Hematopoietic multipotent progenitor cell treated with erythropoietin and hydrocortisone succinate and interleukin-3 and kit ligand, for 15 days (in vitro differentiated cells): Measurements from ENCODE around the gene ACOT2.
"Not testable (repeated sequence)": the region's sequence is repeated elsewhere in the genome, so short reads cannot be mapped to it uniquely, and the experiment has no call there.

ENCODE experiments used
- DNase-seq: peaks from one replicate; pipeline ENCODE4 v3.0.0-alpha.2; 2015; ENCODE audit warnings: low spot score

Gene ACOT2

GRCh38 chr14:73569185-73569958, at the start of gene ACOT2:
TSS of gene ACOT2 (plus strand) at chr14:73569213. CDS start at chr14:73569241, 28 bp downstream.
- DNase-seq, result peak; percentile 49

GRCh38 chr14:73521229-73521628, 47.8 kb upstream of the ACOT2 start:
- no peak for DNase-seq

DNA sequence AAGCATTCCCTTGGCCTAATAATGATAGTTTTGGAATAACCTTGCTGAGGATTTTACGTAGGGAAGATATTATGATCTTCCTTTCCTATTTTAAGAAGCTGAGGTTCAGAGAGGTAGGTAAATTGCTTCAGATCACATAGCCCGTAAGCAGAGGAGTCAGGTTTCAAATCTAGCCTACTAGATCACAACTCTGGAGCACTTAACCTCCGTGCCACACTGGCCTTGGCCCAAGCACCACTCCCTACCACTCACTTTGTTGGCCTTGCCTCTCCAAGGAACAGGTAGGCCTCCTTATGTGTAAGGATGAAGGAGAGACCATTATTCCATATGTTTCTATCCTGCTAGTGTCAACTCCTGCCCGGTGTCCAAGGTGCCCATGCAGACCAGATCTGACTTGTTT, 44.5 kb upstream of the ACOT2 start:
- no peak for DNase-seq

DNA sequence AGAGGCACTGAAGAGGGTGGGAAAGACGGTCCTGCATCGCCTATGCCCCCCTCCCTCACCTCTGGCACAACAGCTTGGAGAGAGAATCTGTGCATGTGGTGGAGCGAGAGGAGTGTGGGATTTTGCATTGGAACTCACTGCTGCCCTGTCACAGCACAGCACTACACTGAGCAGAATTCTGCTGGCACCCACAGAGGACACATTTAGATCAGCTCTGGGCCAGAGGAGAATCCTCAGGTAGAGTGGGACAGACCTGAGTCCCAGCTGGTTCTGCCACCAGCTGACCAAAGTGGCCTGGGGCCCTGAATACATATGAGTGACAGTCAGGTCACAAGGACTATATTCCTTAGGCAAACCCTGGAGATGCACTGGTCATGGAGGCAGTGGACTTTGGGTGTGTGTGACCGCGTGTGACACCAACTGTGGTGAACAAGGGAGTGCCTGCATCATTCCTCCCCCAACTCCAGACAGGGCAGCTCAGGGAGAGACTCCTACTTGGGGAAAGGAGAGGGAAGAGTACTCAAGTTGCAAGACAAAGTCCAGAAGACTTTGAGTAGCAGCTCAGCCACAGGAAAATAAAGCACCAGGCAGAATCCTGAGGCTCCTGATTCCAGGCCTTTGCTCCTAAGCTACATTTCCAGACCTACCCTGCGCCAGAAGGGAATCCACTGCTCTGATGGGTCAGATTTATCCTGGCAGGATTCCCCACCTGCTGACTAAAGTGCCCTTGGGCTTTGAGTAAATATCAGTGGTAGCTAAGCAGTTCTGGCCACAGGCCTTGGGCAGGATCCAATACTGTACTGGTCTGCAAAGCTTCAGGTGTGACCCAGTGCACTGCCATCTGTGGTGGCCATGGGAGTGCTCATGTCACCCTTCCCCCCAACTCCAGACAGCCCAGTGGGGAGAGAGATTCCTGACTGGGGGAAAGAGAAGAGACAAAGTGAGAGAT, 42.7 kb upstream of the ACOT2 start:
- no peak for DNase-seq

DNA sequence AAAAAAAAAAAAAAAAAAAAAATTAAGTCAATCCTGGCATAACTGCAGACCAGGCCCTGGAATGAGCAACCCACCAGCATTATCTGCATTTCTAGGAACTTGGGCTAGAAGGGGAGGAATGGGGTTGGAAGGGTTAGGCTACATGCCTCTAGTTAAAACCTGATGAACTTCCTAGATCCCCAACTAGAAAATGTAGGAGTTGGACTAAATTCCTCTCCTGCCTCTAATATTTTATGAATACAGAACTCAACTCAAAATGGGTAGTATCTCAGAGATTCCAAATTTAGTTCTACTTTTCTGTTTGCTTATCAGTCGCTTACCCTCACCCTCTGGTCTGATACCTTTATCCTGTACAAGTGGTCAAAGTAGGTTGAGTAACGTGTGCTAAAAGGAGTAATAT, 39.7 kb upstream of the ACOT2 start:
- DNase-seq, result not testable (repeated sequence)

- not testable (repeated sequence) for DNase-seq
These were observed 37.0 kb upstream of the ACOT2 start for GRCh38 chr14:73531971-73532370.

- DNase-seq, result not testable (repeated sequence)
These were observed 31.6 kb upstream of the ACOT2 start for GRCh38 chr14:73537244-73538045.

- peak; percentile 16 for DNase-seq
These were observed 30.0 kb upstream of the ACOT2 start for GRCh38 chr14:73539017-73539416.

DNA sequence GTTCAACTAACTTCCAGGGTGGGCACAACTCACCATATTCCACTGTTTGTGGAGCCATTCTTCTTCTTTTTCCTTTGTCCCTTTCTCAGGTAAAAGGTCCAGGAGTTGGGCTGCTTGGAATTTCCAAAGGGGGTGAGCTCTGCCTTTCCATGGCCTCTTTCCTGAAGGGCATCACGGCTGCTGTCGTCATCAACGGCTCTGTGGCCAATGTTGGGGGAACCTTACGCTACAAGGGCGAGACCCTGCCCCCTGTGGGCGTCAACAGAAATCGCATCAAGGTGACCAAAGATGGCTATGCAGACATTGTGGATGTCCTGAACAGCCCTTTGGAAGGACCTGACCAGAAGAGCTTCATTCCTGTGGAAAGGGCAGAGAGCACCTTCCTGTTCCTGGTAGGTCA, 26.1 kb upstream of the ACOT2 start:
- DNase-seq, result not testable (repeated sequence)

- not testable (repeated sequence) for DNase-seq
These were observed 23.7 kb upstream of the ACOT2 start for GRCh38 chr14:73545353-73545752.

DNA sequence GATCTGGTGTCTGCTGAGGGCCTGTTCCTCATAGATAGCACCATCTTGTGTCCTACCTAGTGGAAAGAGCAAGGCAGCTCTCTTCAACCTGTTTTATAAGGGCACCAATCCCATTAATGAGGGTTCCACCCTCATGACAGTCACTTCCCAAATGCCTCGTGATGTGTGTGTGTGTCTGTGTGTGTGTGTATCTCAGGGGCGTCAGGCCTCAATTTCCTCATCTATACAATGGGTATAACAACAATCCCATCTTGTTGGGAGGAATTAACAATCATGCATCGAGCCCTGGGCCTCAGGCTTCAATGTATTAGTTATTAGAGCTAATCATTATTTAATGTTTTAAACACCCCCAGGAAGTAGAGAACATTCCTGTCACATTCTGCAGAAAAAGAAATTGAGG, 19.9 kb upstream of the ACOT2 start:
- DNase-seq, result not testable (repeated sequence)

DNA sequence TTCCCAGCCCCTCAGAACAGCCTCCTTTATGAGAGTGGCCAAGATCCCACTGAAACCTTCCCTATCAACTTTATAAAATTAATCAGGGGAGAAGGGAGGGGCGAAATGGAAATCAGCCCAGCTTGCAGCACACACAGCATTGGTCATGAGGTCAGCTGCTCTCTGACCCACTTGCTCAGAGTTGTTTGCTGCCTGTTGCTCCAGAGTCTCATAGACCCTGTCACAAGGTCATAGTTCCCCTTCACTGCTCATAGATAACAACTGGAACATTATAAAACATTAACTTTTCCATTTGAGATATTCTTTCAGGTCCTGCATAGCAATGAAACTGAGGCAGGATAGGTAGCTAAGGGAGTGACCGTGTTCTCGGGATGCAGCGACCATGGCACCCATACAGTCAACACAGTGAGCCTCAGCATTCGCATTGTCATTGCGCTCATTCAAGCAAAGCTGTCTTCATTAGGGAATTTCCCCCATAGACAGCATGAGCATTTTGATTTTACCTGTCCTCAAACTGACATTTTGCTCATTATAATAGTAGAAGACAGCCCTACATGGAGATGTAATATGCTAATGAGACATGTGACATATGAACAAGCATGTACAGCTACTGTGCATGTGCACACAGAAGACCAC, 19.0 kb upstream of the ACOT2 start:
- not testable (repeated sequence) for DNase-seq

DNA sequence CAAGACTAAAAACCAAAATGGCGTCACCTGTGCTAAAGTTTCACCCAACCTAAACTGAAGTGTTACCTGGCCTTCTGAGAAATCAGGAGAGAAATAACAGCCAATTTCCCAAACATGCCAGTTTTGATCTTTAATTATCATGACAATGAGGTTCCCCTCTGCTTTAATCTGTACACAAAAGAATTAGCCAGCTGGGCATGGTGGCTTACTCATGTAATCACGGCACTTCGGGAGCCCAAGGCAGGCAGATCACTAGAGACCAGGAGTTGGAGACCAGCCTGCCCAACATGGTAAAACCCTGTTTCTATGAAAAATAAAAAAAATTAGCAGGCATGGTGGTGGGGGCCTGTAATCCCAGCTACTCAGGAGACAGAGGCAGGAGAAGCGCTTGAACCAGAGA, 15.2 kb upstream of the ACOT2 start:
- no peak for DNase-seq

DNA sequence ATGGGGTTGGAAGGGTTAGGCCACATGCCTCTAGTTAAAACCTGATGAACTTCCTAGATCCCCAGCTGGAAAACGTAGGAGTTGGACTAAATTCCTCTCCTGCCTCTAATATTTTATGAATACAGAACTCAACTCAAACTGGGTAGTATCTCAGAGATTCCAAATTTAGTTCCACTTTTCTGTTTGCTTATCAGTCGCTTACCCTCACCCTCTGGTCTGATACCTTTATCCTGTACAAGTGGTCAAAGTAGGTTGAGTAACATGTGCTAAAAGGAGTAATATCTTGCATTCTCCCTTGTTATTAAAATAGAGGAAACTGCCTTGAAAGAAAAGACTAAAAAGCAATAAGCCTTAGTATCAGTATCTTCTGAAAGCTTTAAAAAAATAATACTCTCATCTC, 11.8 kb upstream of the ACOT2 start:
- not testable (repeated sequence) for DNase-seq

- DNase-seq, result not testable (repeated sequence)
These were observed 10.8 kb upstream of the ACOT2 start for GRCh38 chr14:73558238-73558637.

DNA sequence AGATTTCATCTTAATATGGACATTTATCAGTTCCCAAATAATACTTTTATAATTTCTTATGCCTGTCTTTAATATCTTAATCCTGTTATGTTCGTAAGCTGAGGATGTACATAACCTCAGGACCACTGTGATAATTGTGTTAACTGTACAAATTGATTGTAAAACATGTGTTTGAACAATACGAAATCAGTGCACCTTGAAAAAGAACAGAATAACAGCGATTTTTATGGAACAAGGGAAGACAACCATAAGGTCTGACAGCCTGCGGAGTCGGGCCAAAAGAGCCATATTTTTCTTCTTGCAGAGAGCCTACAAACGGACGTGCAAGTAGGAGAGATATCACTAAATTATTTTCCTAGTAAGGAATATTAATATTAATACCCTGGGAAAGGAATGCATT, 6.8 kb upstream of the ACOT2 start:
- DNase-seq, result not testable (repeated sequence)

GRCh38 chr14:73562696-73563095, 6.3 kb upstream of the ACOT2 start:
- DNase-seq, result not testable (repeated sequence)

DNA sequence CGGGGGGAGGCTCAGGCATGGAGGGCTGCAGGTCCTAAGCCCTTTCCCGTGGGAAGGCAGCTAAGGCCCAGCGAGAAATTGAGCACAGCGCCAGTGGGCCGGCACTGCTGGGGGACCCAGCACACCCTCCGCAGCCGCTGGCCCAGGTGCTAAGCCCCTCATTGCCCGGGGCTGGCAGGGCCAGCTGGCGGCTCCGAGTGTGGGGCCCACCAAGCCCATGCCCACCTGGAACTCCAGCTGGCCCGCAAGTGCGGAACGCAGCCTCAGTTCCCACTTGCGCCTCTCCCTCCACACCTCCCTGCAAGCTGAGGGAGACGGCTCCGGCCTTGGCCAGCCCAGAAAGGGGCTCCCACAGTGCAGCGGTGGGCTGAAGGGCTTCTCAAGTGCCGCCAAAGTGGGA, 2.6 kb upstream of the ACOT2 start:
- DNase-seq, result not testable (repeated sequence)

GRCh38 chr14:73566935-73567334, 2.1 kb upstream of the ACOT2 start:
- DNase-seq, result not testable (repeated sequence)

DNA sequence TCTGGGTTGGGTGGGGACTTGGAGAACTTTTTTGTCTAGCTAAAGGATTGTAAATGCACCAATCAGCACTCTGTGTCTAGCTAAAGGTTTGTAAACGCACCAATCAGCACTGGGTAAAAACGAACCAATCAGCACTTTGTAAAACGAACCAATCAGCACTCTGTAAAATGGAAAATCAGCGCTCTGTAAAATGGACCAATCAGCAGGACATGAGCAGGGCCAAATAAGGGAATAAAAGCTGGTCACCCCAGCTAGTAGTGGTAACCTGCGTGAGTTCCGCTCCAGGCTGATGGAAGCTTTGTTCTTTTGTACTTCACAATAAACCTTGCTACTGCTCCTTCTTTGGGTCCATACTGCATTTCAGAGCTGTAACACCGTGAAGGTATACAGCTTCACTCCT, 1.7 kb upstream of the ACOT2 start:
- DNase-seq, result no peak
